GM12873 (cell line): ENCODE results near the gene CRACR2A.

Source experiments
- TF ChIP-seq, protein P1 (sequence below): IDR thresholded peaks from 2 replicates; pipeline ENCODE4 v1.5.1; 2012; ENCODE audit warnings: low read depth, mild to moderate bottlenecking, moderate library complexity, low read length, control low read depth; ENCODE audit not compliant: insufficient read depth; ENCODE audit errors: missing control alignments

Gene CRACR2A

GRCh38 chr12:3790642-3791041 is 37.7 kb upstream of the CRACR2A start:
- TF ChIP-seq, protein P1, sequence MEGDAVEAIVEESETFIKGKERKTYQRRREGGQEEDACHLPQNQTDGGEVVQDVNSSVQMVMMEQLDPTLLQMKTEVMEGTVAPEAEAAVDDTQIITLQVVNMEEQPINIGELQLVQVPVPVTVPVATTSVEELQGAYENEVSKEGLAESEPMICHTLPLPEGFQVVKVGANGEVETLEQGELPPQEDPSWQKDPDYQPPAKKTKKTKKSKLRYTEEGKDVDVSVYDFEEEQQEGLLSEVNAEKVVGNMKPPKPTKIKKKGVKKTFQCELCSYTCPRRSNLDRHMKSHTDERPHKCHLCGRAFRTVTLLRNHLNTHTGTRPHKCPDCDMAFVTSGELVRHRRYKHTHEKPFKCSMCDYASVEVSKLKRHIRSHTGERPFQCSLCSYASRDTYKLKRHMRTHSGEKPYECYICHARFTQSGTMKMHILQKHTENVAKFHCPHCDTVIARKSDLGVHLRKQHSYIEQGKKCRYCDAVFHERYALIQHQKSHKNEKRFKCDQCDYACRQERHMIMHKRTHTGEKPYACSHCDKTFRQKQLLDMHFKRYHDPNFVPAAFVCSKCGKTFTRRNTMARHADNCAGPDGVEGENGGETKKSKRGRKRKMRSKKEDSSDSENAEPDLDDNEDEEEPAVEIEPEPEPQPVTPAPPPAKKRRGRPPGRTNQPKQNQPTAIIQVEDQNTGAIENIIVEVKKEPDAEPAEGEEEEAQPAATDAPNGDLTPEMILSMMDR: no peak

GRCh38 chr12:3789838-3790237 is 36.9 kb upstream of the CRACR2A start:
- TF ChIP-seq, protein P1: no peak

DNA sequence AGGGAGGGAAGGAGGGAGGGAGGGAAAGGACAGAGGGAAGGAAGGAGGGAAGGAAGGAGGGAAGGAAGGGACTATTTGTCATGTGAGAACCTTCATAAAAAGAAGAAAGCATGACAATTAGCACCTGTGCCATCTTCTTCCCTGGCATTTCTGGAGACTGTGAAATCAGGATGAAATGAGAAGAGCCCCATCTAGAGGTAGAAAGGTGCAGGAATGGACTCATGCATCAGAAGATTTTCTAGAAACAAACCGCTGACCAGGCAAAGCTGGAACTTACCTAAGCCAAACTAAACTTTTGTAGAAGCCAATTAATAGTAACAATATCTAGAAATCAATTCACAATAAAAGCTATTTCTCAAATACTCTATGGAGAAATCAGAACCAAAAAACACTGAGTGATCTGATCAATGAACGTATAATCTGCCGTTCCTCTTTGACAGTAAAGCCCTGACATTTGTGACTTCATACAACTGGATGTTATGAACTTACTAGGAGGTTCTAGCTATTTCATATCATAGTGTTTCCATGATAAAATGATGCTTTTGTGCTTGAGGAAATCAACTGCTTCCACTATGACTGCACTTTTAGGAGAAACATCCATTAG is 24.4 kb upstream of the CRACR2A start:
- TF ChIP-seq, protein P1: peak; percentile 71

DNA sequence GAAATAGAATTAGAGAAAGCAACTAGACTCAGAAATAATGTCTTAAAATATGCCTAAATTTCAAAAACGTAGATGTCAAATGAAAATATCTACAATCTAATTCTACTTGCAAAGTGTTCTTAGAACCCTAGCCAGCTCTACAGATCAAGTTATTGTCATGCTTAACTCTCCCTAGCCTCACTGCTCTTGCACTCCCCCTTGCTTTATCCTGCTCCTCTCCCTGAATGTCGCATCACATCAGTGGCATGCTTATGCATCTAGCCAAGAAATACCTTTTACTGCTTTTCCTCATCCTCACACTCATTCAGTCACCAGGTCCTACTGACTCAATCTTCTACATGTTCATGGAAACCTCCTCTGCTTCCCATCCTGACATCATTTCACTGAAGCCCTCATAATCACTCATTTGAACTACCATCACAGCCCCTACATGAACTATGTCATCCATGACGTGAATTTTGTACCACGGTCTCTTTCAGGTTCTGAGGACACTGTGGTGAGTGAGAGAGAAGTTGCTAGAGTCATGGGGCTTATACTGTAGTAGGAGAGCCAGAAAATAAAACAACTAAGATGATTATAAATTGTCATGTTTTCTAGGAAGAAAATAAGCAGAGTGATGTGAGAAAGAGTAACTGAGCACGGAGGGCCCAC is 22.6 kb upstream of the CRACR2A start:
- TF ChIP-seq, protein P1: no peak

- TF ChIP-seq, protein P1: no peak
Measured at GRCh38 chr12:3772380-3772779, 19.5 kb upstream of the CRACR2A start.

- TF ChIP-seq, protein P1: no peak
Measured at GRCh38 chr12:3771853-3772252, 18.9 kb upstream of the CRACR2A start.

DNA sequence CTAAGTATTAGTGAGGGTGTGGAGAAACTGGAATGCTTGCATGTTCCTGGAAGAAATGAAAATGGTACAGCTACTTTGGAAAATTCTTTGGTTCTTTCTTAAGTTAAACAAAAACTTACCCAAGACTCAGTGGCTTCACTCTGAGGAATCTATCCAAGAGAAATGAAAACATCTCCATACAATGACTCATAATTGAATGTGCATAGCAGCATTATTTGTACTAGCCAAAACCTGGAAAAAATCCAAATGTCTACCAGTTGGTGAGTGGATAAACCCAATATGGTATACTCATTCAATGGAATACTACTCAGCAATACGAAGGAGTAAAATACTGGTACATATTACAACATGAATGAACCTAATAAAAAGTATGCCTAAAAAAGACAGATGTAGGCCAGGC is 18.0 kb upstream of the CRACR2A start:
- TF ChIP-seq, protein P1: no peak
